ENCODE results near the gene NWD2.

DNA sequence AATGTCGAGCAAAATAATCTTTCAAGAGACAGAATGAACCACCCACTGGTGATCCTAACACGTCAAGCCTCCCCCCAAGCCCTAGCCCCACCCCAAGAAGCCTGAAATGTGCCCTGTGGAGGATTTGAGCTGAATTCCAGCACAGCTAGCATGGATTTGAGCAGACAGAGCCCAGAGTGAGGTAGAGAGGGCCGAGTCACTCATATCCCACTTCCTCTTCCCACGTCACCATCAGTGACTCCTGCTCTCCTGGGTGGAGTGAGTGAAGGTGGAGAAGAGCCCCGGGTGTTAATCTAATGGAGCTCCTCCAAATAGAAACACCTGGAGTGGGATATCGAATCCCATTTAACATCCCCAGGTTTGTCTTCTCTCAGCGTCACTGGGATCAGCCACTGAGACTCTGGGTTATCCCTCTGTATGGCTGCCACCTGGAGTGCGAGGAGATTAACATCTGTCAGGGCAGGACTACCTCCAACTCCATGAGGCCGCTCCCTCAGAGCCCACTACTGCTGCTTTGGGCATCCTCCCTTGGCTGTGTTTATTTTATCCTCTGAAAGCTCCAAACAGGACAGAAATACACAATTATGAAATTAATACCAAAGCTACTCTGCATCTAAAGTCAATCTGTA, 136.6 kb downstream of the NWD2 start:
- TF ChIP-seq, protein P1, sequence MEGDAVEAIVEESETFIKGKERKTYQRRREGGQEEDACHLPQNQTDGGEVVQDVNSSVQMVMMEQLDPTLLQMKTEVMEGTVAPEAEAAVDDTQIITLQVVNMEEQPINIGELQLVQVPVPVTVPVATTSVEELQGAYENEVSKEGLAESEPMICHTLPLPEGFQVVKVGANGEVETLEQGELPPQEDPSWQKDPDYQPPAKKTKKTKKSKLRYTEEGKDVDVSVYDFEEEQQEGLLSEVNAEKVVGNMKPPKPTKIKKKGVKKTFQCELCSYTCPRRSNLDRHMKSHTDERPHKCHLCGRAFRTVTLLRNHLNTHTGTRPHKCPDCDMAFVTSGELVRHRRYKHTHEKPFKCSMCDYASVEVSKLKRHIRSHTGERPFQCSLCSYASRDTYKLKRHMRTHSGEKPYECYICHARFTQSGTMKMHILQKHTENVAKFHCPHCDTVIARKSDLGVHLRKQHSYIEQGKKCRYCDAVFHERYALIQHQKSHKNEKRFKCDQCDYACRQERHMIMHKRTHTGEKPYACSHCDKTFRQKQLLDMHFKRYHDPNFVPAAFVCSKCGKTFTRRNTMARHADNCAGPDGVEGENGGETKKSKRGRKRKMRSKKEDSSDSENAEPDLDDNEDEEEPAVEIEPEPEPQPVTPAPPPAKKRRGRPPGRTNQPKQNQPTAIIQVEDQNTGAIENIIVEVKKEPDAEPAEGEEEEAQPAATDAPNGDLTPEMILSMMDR (IDR thresholded peaks at IDR 0.05; ENCODE audit: insufficient read depth, low read length, poor library complexity, severe bottlenecking) = no peak
- TF ChIP-seq EZH2phosphoT487 (conservative IDR thresholded peaks at IDR 0.05; ENCODE audit: low read length) = no peak

All from SU-DHL-6 (cell line).